Adrenal gland (tissue), 12 donors: ENCODE results near the gene AGAP1. TPM values are rescaled to one million over a fixed set of nuclear protein-coding genes. Genes with fewer than 3 reads are reported as not detected.

Experiments
- DNase-seq, 7 donors: peaks; one replicate each; pipeline ENCODE4 v3.0.0-alpha.2; 2019 to 2020
- H3K27ac ChIP-seq, 5 donors: fragments of 200-600 bp; sonication (generic) in 4 of 5; 1 replicate in 3 of 5; 2 replicates in 2 of 5; pipeline versions ENCODE4 v1.5.1 to v1.8.0; 2016 to 2020; ENCODE audit warnings: mild to moderate bottlenecking in 1 of 5
- H3K27me3 ChIP-seq: fragments of 200-600 bp; 2 replicates; pipeline ENCODE4 v1.8.0; 2021
- H3K36me3 ChIP-seq, 2 donors: fragments of 200-600 bp; replicated peaks in 1 of 2; 1 replicate in 1 of 2; 2 replicates in 1 of 2; pipeline versions ENCODE4 v1.5.1 to v1.8.0; 2018 to 2022
- H3K4me1 ChIP-seq, 2 donors: fragments of 200-600 bp; replicated peaks in 1 of 2; 1 replicate in 1 of 2; 2 replicates in 1 of 2; pipeline versions ENCODE4 v1.5.1 to v1.8.0; 2018 to 2021
- H3K4me3 ChIP-seq, 4 donors: fragments of 200-600 bp; sonication (generic) in 3 of 4; one replicate each; pipeline ENCODE4 v1.5.1; 2016 to 2018
- H3K9me3 ChIP-seq, 3 donors: fragments of 200-600 bp; sonication (generic) in 1 of 3; replicated peaks in 1 of 3; 1 replicate in 2 of 3; 2 replicates in 1 of 3; pipeline versions ENCODE4 v1.5.1 to v1.8.0; 2016 to 2021
- POLR2A ChIP-seq, 2 donors: fragments of 450-650 bp; IDR thresholded peaks; one replicate each; pipeline ENCODE4 v1.6.1; 2017; ENCODE audit warnings: antibody characterized with exemption in 2 of 2, mild to moderate bottlenecking in 2 of 2, moderate library complexity in 1 of 2
- WGBS, 4 donors: extraction: QIAGEN DNeasy Blood & Tissue Kit in 2 of 4; methylation state at CpG; one replicate each; pipeline versions ENCODE4 v1.1.5 to v1.1.7; 2013 to 2017; 5-methylcytosine and 5-hydroxymethylcytosine counted together
- intact Hi-C, 2 donors: fragments of 100-400 bp; cut with DNase I; formaldehyde crosslinking; loops; one replicate each; pipeline versions ENCODE4 v1.14.1 to v1.15.0; 2022 to 2023
- polyA plus RNA-seq, 3 donors: library from polyadenylated mRNA; stranded (reverse); fragments of 200-250 nt in 2 of 3; fragments of 350-450 nt in 1 of 3; fragmentation: Illumina TruSeq in 1 of 3; extraction: RNeasy Lipid Tissue Mini Kit (QIAGEN cat#74804) in 1 of 3; gene quantifications; one replicate each; pipeline ENCODE4 v1.2.3, GENCODE V29; 2013 to 2014
- total RNA-seq, 9 donors: library from RNA; depleted of rRNA in 4 of 9; stranded (reverse); fragments of >200 nt in 4 of 9; fragments of 120-200 nt in 1 of 9; fragmentation: NEBNext Ultra II Directional in 1 of 9; extraction: Animal tissue kit (Norgen Biotek cat#: 25700) in 1 of 9; gene quantifications; one replicate each; pipeline versions ENCODE4 v1.1.0 to v1.2.4, GENCODE V29; 2013 to 2023
- TF ChIP-seq, protein P1 (sequence below), 6 experiments: fragments of 450-650 bp in 4 of 6; fragments of 200-600 bp in 2 of 6; sonication (generic) in 1 of 6; IDR thresholded peaks; 1 replicate in 5 of 6; 2 replicates in 1 of 6; pipeline versions ENCODE4 v1.5.1 to v1.8.0; 2016 to 2021; ENCODE audit warnings: antibody characterized with exemption in 6 of 6, mild to moderate bottlenecking in 2 of 6, moderate library complexity in 1 of 6
- donor health status: healthy with polysubstance abuse.
- donor health status: Bipolar disorder and iron deficiency.
- donor health status: DM: yes; HTN: yes; CAD: no.
- donor health status: DM: no; HTN: no; CAD: no.
- donor health status: DM: no; HTN: no; CAD: no.
- donor health status: DM: yes; HTN: yes; CAD: no.

AGAP1 gene
- total and polyA plus RNA-seq, 12 donors: 5.3 to 29.6 (median 17.7) TPM

DNA sequence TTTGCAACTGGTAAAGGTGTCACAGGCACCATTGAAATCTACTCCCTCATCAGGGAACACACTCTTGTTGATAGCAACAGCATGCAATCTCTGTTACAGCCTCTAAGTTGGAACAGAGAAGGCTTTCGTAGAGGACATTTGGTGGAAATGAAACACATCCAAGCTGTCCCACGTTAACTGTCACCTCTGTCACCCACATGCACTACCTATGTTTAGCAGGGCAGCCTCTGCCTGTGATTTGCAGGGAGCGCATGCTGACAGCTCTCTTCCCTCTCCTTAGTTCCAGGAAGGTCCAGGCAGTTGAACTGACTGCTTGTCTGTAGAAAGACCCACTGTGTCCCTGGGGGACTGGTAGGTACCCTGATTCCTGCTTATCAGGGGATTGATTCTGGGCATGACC is 367.5 kb downstream of the AGAP1 start:
- Histone ChIP-seq H3K9me3 (no peaks in the 10 kb centered on the region), H3K36me3 (no peaks in the 10 kb centered on the region), H3K27me3 (no peaks in the 10 kb centered on the region), H3K27ac (no peak overlapping the region), H3K4me1 (no peaks in the 10 kb centered on the region), H3K4me3 (no peak overlapping the region)
- DNase-seq: no peak
- intact Hi-C loops: no loop called here
- WGBS, 4 donors: 87 to 100% (median 94%) methylated on average over 3 of the region's 3 CpGs
- no peak for TF ChIP-seq POLR2A (IDR thresholded peaks at IDR 0.05)
- TF ChIP-seq, protein P1, sequence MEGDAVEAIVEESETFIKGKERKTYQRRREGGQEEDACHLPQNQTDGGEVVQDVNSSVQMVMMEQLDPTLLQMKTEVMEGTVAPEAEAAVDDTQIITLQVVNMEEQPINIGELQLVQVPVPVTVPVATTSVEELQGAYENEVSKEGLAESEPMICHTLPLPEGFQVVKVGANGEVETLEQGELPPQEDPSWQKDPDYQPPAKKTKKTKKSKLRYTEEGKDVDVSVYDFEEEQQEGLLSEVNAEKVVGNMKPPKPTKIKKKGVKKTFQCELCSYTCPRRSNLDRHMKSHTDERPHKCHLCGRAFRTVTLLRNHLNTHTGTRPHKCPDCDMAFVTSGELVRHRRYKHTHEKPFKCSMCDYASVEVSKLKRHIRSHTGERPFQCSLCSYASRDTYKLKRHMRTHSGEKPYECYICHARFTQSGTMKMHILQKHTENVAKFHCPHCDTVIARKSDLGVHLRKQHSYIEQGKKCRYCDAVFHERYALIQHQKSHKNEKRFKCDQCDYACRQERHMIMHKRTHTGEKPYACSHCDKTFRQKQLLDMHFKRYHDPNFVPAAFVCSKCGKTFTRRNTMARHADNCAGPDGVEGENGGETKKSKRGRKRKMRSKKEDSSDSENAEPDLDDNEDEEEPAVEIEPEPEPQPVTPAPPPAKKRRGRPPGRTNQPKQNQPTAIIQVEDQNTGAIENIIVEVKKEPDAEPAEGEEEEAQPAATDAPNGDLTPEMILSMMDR (IDR thresholded peaks at IDR 0.05): no peak

DNA sequence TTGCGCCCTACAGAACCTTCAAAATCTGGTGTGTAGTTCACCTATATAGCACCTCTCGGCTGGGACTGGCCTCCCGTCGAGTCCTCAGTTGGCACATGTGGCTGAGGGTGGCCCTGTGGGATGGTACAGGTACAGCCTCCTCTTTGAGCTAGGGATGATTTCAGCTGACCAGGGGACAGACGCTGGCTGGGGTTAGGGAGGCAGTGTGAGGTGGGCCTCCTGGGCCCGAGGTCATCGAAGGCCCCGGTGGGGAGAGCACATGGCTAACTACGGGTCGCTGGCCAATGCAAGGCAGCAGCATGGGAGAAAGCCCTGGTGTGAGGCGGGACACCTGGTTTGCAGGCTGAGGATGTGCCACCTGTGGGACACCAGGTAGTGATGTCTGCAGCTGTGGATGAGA is 369.6 kb downstream of the AGAP1 start:
- intact Hi-C loops: no loop called here
- no peak for TF ChIP-seq POLR2A (IDR thresholded peaks at IDR 0.05)
- TF ChIP-seq, protein P1 (IDR thresholded peaks at IDR 0.05): no peak
- no peak for DNase-seq
- Histone ChIP-seq H3K4me3 (no peak overlapping the region), H3K36me3 (no peaks in the 10 kb centered on the region), H3K9me3 (no peaks in the 10 kb centered on the region), H3K27me3 (no peaks in the 10 kb centered on the region), H3K4me1 (no peaks in the 10 kb centered on the region), H3K27ac (no peak overlapping the region)
- 92 to 98% (median 95%) methylated on average over 9 to 11 of the region's 11 CpGs for WGBS, 4 donors

DNA sequence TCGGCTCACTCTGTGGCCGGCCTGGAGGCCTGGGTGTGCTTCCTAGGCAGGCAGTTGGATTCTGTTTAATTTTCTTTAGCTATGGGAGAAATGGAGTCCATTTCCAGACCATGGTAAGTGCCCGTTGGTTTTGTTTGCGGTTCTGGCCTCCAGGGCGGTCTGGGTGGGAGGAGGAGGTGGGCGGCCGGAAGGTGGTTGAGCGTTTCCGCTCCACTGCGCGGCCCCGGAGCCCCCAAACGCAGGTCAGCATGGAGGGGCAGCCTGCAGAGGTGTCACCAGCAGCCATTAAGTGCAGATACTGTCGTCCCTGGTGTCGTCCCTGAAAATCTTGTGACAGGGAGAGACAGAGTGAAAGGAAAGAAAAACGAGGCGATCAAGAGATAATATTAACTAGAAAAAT is 370.5 kb downstream of the AGAP1 start:
- H3K9me3 ChIP-seq: no peaks in the 10 kb centered on the region
- no peaks in the 10 kb centered on the region for H3K36me3 ChIP-seq
- H3K4me3 ChIP-seq: no peak overlapping the region
- H3K27ac ChIP-seq: no peak overlapping the region
- 76 to 92% (median 86%) methylated on average over 16 to 17 of the region's 17 CpGs for WGBS, 4 donors
- no peaks in the 10 kb centered on the region for H3K27me3 ChIP-seq
- no peak for DNase-seq
- no peak for TF ChIP-seq POLR2A (IDR thresholded peaks at IDR 0.05)
- TF ChIP-seq, protein P1 (IDR thresholded peaks at IDR 0.05): no peak
- no peaks in the 10 kb centered on the region for H3K4me1 ChIP-seq
- intact Hi-C loops: no loop called here

DNA sequence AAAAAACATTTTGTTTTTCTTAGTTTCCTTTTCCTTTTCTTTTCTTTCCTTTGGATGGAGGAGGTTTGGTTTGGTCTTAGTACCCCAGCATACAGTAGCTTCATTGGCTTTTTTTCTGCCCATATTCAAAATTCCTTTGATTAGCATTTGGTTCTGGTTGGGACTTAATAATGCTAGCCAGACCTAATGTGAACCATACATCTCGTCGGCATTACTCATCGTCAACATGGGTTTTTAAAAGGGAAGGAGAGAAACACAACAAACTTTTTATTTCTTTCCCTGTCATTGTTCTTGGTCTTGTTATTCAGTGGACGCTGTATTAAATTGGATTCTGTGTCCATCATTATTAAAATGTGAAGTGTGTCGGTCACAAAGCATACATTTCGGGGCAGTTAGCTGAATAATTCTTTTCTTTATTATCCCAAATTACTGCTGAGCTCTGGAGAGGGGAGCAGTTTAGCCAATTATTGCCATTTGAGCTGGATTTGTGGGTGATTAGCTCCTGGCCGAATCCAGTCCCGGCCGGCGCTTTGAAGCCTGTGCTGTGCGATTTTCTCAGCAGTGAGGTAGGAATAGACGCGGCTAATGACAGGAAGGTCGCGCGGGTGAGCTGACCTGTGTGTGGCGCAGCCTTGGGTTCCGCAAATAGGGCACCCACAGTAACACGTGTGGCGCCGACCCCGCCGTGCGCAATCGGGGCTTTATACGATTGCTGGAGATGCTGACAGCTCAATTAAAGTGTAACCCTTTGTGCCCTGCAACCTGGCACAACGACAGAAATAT is 371.1 kb downstream of the AGAP1 start:
- intact Hi-C loops: no loop called here
- DNase-seq: no peak
- TF ChIP-seq, protein P1 (IDR thresholded peaks at IDR 0.05): no peak
- no peak for TF ChIP-seq POLR2A (IDR thresholded peaks at IDR 0.05)

More for the DNA sequence above, 371.1 kb downstream of the AGAP1 start:
- no peaks in the 10 kb centered on the region for H3K36me3 ChIP-seq
- no peak overlapping the region for H3K4me3 ChIP-seq
- WGBS, 4 donors: 55 to 76% (median 69%) methylated on average over 23 to 27 of the region's 27 CpGs
- no peaks in the 10 kb centered on the region for H3K27me3 ChIP-seq
- H3K9me3 ChIP-seq: no peaks in the 10 kb centered on the region
- H3K27ac ChIP-seq: no peak overlapping the region
- no peaks in the 10 kb centered on the region for H3K4me1 ChIP-seq
